NCI-H1417 treated with DMSO at 0.1 percent for 48 hours (cell line): Measurements from ENCODE around the gene C2.

Experiments used
- DNase-seq: peaks from one replicate; lab custom pipeline; 2025; lab: John Stamatoyannopoulos, UW

The C2 gene

DNA sequence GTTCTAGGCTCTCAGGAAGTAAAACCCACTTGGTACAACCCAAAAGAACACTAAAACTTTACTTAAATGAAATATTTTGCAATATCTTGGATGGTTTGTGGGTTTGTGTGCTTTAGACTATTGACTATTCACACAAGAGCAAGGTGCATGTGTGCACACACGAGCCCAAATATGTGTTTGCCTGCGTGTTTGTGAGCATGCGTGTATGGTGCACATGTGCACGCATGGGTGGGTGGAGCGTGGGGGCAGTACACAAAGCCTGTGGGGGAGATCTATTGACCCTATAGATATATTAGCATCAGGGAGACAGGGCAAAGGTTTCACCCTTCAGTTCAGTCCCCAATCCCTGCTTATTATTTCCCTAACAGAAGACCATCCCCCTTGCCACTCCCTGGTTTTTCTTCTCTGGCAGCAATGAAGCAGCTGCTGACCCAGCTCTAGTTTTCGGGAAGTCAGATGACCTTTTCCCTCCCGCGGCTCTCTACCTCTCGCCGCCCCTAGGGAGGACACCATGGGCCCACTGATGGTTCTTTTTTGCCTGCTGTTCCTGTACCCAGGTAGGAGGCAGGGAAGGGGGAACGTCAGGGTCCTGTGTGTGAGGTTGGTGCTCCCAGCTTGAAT is at the start of gene C2:
Gene C2 (plus strand): TSS at position 476 of the 621 bp plus-strand sequence. CDS start 36 bp downstream, at position 512.
- no peak for DNase-seq

DNA sequence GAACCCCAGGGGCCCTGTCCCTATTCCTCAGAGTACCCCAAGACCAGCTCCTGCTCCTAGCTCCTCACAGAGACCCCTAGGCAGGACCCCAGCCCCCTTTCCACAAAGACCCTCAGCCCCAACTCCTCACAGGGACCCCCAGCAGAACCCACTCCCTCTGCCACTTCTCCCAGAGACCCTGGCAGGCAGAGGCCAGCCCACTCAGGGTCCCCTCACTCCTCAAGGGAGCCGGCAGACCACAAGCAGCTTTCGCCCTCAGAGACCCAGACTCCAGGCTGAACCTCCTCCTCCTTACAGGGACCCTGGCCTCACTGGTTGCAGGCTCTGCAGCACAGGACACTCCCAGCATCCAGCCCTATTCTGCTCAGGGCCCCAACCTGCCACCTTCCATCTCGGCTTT is 49.3 kb upstream of the C2 start:
- DNase-seq = no peak

DNA sequence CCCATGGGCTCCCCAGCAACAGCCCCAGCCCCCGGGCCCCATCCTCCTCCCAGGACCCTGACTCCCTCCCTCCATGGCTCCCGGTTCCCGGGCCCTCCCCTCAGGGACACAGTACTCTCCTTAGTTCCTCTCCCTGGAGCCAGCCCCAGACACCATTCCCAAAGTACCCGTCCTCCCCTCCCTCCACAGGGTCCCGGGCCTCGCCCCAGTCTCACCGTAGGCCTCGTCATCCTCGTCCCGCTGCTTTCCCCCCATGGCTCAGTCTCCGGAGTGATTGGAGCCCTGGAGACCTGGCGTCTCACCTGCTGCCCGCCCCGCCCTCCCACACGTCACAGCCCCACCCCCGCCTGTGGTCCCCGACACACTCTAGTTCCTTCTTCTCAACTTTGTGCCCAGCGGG is 48.8 kb upstream of the C2 start, which contains the start of gene SLC44A4:
Gene SLC44A4 (minus strand): TSS at position 272 of the 400 bp plus-strand sequence. CDS start 17 bp downstream, at position 255.
- no peak for DNase-seq

DNA sequence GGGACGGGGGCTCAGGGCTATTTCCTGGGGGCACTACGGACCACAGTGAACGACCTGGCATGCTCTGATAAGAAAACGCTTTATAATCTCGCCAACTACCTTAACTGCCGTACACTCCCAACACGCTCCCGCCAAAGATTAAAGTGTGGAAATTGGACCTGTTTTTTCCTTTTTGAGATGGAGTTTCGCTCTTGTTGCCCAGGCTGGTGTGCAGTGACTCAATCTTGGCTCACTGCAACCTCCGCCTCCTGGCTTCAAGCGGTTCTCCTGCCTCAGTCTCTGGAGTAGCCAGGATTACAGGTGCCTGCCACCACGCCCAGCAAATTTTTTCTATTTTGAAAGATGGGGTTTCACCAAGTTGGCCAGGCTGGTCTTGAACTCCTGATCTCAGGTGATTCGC is 48.4 kb upstream of the C2 start:
- DNase-seq = no peak

DNA sequence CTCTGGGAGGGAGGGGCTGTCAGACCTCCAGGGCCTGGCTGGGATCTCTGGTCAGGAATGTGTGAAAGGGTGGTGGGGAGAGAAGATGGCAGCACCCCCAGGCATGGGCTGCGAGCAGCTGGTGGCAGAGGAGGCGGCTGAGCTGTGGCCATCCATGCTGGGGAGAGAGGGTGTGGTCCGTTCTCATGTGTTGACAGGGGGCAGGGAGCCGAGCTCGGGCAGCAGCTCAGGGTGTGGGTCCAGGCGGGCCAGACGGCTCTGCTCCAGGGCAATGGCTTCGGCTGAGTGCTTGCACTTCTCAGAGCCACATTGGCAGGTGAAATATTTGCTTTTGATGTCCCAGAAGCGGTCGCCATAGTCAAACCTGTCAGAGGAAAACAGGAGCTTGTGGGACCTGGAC is 47.6 kb upstream of the C2 start:
- no peak for DNase-seq

DNA sequence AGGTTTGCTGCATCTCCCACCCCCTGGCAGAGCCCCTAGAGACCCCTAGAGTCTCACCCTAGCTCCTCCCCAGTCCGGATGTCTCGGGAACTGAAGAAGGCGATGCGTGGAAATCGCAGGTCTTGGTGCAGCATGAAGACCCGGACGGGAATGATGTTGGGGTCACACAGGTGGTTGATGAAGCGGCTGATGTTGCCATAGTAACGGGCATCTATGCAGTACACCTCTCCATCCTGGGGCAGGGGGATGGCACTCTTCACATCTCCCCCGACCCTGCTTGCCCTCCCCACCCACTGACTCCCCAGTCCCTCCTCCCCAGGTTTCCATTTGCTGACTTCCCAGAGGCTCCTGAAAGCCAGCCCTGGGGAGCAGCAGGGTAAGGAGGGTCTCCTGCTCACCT is 46.9 kb upstream of the C2 start:
- DNase-seq = no peak

DNA sequence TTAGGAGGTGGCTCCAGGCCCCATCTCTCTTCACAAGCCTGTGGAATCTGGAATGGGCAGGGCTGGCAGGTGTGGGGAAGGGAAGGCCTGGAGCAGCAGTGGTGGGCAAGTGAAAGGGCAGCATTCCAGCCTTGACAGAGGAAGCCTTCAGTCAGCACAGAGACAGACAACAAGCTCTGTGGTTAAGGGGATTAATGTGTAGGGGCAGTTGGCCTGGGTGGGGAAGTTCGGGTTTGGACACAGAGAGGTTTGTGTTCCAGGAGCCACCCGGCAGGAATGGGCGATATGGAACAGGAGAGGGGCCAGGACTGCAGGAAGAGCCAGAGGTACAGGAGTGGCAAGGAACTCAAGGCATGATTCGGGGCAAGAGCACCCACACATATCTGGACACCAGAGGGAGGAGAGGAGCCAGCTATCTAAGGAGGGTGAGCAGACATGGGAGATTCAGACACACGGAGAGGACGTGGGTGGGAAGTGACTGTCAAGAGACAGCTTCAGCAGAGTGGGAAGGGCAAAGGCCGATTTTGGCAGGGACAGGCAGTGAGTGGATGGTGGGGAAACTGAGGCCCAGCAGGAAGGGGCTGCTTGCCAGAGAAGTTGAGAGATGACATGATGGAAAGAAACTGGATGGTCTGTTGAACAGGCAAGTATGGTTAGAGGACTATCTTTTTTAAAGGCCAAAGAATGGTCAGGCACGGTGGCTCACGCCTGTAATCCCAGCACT is 46.2 kb upstream of the C2 start:
- no peak for DNase-seq

DNA sequence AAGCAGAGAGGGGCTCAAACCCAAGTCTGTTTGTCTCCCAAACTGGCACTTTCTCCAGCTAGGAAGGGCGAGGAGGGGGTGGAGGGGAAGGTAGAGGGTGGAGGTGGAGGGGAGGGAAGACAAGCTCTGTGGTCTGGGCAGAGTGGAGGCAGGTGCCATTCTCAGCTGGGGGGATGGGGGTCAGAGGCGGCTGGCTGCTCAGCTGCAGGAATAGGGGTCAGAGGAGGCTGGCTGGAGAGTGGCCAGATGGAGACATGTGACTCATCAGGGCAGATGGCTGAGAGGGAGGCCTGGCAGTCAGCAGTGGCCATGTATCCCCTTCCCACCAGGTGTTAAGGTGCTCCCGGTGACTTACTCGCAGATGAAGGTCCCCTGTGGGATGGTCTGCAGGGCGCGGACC is 45.2 kb upstream of the C2 start:
- no peak for DNase-seq

DNA sequence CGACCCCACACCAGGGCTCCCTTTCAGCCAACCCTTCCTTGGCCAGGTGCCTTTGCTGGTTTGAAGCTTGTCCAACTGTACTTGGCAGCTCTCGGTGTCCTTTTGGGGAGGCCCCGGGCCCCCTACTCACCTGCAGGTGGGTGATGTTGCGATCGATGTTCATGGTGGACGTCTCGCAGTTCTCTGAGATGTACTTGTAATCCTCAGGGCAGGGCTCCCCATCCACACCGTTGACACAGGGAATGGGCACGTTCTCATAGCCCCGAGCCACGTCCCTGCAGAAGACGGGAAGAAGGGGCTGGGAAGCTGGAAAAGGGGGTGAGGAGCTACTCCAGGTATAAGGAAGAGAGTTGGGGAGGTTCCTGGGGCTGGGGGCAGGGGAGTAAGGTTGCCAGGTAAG is 43.8 kb upstream of the C2 start:
- no peak for DNase-seq

DNA sequence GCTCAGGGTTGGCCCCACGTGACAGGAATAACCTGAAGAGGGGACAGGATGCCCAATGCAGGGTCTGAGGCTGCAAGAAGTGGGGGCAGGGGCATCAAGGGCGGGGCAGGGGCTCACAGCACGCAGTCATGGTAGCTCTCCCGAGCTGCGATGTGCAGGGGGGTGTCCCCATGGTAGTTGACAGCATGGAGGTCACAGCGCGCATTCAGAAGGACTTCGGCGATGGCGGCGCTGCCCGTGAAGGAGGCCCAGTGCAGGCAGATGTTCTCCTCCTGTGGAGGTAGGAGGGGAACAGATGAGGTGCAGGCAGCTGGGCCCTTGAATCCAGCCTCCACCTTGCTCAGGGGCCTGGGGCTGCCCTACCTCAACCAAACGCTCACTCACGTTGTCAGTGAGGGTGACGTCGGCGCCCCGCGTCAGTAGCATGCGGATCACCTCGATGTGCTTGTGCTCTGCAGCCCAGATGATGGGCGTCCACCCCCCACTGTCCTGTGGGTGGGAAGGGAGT is 42.9 kb upstream of the C2 start:
- DNase-seq = no peak

DNA sequence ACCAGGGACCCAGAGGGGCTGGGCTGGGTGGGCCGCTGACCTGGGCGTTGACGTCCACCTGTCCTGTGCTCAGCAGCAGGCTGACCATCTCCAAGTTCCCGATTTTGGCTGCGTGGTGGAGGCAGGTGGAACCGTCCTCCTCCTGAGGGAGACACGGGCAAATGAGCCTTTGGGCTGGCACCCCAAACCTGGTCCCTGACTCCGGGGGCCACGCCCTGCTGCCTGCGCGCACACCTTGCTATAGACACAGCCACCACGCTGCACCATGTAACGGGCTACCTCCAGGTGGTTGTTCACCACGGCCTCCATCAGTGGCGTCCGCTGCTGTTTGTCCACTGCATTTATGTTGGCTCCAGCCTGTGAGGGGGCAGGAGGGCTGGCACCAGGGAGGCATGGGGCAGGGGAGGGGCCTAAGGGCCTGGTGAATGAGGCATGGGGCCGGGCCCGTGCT is 41.0 kb upstream of the C2 start:
- DNase-seq = no peak

DNA sequence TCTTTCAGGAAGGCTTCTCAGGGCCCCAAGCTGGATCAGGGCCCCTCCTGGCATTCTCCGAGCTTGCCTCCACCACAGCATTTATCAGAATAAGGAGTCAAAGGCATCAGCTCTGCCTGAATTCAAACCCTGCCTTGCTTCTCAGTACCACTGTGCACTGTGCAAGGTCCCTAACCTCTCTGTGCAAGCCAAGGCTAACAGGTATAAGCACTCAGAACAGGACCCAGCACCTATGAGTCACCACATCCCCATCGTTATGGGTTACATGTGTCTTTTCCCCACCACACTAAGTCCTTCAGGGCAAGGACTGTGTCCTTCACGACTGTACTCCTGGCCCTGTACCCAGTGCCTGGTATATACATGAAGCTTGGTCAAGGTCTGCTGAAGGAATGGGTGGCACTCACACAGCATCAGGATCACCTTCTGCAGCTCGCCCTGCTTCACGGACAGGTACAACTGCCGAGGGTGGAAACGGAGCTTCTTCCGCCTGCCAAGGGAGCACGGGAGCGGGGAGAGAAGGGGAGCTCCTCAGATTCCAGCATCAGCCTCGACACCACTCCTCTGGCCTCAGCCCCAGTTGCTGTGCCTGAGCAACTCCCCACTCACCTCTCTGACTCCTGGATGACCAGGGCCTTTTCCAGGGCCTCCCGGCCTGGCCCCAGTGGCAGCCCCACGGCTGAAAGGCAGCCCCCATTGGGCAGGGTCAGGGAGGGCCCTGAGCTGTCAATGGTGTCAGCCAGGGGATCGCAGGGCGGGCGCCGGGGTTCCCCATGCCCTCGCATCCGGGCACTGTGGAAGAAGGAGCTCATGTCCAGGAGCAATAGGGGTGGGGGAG is 40.1 kb upstream of the C2 start:
- no peak for DNase-seq

DNA sequence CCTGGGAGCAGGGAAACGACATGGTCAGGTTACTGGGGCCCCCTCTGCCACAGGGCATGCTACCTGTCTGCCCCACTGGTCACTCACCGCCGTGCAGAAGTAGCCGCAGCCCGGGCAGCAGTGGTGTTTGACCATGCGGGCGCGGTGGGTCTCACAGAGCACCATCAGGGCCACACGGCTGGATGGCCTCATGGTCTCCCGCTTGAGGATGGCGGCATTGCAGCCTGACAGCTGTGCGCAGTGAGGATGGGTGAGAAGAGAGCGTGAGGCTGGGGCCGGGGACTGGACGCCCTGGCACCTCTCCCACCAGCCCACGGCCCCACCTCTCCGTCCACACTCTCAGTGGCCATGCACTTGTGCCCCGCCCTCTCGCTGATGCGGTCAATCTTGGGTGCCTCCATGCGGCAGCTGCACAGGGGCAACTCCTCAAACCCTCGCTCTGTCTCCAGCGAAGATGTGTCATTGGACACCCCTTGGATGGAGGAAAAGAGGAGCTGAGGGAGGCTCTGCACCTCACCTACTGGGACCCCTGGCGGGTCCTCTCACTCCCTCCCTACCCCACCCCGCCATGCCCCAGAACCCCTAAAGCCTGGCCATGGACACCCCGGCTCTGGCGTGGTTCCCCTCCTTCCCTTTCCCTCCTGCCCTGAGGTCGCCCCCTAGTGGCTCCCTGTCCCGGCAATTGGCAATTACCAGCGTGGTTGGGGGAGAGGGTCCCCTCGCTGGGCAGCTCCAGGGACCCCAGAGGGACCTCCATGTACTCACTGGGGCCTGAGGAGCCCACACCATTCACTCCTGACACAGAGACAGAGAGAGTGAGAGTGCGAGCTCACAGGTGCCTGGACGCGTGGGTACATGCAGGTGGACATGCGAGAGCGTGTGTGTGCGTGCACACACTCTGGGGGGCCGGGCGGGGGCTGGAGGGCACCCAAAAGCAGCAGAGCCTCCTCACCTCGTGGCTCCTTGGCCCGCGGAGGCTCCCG is 39.0 kb upstream of the C2 start:
- DNase-seq = no peak

DNA sequence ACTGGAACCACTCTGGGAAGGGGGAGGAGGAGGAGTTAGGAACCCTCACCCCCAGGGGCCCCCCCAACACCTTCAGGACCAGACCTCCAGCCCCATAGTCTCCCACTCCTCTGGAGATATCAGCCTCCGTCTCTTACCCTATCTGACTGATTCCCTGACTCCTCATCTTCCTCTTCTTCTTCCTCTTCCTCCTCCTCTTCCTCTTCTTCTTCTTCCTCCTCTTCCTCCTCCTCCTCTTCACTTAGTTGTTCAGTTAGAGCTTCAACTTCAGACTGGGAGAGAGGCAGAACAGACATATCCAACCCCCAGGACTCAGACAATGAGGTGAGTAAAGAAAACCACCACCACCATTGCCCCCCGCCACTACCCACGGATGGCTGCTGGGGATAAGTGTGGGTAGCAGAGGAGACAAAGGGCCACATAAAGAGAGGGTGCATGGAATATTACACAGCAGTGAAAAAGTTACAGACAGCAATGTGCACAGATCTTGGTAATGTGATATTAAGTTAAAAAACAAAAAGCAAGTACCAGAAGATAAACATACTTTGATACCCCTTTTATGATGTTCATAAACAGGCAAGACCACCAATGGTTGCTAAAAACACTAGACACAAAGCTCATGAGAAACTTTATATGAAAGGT is 38.1 kb upstream of the C2 start:
- no peak for DNase-seq

DNA sequence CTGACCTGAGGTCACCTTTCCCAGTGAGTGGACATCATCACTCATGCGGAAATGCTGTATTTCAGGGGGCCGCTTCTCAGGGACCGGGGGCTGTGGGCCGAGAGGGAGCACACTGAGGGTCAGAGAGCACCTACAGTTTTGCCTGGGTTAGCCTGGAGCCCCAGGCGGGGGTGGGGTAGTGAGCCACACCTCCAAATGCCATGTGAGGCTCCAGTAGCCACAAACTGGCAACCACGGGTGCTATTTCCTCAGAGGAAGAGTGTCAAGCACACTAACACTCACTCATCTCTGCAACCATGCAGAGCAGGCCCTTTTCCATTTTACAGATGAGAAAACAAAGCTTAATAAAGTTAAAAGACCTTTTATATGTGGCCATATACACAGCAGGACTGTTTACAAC is 34.7 kb upstream of the C2 start:
- no peak for DNase-seq

DNA sequence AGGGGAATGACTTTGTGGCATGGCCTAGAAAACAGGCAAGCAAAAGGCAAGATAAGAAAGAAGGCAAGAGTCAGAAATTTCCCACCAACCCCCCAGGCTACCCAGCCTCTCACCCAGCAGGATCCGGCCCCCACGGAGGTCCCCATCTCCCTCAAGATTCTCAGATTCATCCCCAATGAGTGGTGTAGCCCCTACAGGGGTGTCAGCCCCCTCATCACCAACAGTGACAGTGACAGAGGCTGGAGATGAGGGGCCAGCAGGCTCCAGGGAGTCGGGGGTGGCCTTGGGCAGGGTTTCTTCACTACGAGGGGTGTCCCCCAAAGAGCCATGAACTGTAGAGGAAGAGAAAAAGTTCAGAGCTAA is 31.0 kb upstream of the C2 start:
- no peak for DNase-seq

DNA sequence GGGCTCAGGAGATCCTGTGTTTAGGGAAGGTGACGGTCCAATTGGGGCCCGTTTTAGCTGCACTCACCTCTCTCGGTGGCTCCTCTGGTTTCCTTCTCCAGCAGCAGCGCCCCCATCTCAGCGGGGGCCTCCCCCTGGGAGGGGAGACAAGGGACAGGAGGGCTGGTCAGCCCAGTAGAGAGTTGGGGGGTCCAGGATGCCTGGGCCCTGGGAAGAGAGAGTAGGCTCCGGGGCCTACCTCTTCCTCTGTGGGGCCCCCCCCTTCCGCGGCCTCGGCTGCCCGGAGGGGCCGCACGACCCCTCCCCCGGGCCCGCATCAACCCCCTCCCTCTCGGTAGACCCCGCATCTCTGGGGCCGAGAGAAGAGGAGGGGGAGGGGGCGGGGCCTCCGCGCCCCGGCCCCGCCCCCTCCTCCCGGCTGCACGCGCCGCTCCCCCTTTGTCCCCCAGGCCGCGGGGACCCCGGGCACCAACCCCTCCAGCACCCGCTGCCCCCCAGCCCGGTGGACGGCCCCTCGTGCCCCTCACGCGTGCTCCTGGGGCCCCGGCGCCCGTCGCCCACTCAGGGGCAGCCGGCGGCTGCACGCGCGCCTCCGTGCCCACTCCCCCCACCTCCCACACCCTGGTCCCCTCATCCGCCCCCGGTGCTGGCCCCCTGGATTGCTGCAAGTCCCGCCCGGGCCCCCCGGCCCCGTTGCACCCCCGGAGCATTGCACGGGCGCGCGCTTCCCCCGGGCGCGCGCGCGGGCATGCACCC is 30.5 kb upstream of the C2 start:
- DNase-seq = no peak

DNA sequence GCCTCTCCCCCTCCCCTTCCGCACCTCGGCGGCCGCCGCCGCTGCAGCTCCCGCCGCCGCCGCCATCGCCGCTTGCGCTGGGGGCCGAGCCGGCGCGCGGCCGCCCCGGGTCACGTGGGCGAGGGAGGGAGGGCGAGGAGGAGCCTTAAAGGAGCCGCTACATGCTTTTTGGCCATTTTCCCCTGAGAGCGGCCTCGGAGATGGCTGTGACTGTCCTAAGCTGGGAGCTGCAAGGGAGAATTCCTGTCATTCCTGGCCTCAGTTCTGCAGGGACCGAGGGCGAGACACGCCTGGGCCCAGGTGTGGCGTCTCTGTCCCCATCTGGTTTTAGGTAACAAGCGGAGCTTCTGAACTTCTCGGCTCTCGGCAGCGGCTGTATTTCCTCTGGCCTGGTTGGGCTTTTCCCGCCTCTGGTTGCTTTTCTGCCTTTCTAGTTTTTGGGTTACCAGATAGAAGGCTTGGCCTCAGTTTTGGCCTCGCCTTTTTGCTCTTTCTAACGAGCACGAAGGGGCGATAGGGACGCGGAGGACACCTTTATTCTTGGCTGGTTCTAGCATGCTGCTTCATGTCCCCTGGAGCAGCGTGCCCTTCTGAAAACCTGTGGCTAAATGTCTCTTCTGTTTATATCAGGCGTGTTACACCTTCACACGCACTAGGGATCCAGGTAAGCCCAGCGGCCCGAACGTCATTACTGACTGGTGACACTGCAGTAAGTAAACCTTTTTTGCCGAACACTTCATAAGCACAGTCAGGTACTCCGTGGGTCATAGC is 29.7 kb upstream of the C2 start, which contains the start of gene EHMT2:
Gene EHMT2 (minus strand): TSS at position 87 of the 771 bp plus-strand sequence. CDS start 21 bp downstream, at position 66.
- peak; percentile 5 for DNase-seq

DNA sequence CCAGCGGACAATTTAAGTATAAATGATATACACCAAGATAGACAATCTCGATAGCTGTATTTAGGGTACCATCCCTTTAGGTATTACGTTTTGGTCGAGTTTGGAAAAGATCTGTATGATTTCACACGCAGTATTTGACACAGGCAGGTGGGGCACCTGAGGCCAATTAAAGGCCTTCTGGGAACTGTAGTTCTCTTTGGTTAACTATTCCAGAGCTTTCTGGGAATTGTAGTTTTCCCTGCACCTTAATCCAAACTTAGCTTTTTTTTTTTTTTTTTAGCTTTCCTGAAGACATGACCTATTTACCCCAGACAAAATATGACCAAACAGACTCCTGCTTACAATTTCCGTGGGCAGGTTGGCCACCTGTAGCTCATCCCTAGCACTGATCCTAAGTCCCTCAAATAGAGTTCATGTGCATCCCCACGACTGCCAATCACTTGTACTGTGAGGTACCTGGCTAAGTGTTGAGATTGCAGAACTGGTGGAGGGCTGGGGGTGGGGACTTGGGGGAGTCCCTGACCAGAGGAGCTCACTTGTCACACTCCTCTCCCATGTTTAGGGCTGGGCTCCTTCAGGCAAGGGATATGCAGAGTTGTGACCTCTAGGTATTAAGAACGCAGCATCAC is 29.0 kb upstream of the C2 start:
- no peak for DNase-seq
